WTC11 (cell line): ENCODE data around the gene MLYCD. TPM values are rescaled to one million over a fixed set of nuclear protein-coding genes. Genes with fewer than 3 reads are reported as not detected.

Source experiments
- ATAC-seq: fragments of 200-7000 bp; cut with Tn5 transposase; 2 replicates; pipeline ENCODE4 v1.10.0; 2021; ENCODE audit warnings: mild to moderate bottlenecking, moderate library complexity
- CTCF ChIA-PET: fragments of 300-600 bp; sonication (Branson Sonifier 250); formaldehyde crosslinking; loops from one replicate; lab custom pipeline; 2021; ENCODE audit warnings: antibody characterized with exemption; lab: Charles Lee
- POLR2A ChIA-PET: fragments of 350-600 bp; sonication (Branson Sonifier 250); formaldehyde crosslinking; loops from one replicate; lab custom pipeline; 2021; ENCODE audit warnings: antibody characterized with exemption; lab: Charles Lee
- DNase-seq: peaks from one replicate; pipeline ENCODE4 v3.0.0; 2021; ENCODE audit warnings: low spot score
- H3K27ac Mint-ChIP-seq: 2 replicates; pipeline ENCODE4 v1.8.0; 2021; ENCODE audit warnings: mixed read lengths
- H3K27me3 Mint-ChIP-seq: 2 replicates; pipeline ENCODE4 v1.8.0; 2021; ENCODE audit warnings: low read depth, mild to moderate bottlenecking, moderate library complexity, mixed read lengths
- H3K36me3 Mint-ChIP-seq: 2 replicates; pipeline ENCODE4 v1.8.0; 2021; ENCODE audit warnings: mixed read lengths
- H3K4me1 Mint-ChIP-seq: 2 replicates; pipeline ENCODE4 v1.8.0; 2022; ENCODE audit warnings: mixed read lengths
- H3K4me3 Mint-ChIP-seq: 2 replicates; pipeline ENCODE4 v1.8.0; 2021; ENCODE audit warnings: mild to moderate bottlenecking, moderate library complexity, mixed read lengths
- H3K9me3 Mint-ChIP-seq: 2 replicates; pipeline ENCODE4 v1.8.0; 2021; ENCODE audit warnings: mixed read lengths
- CREB1 ChIP-seq: sonication (generic); formaldehyde crosslinking; IDR thresholded peaks from 2 replicates; pipeline ENCODE4 v1.8.0; 2023; ENCODE audit warnings: mild to moderate bottlenecking, missing genetic modification reagents
- EMX1 ChIP-seq: fragments of 250-450 bp; sonication (Bioruptor Pico); IDR thresholded peaks from 2 replicates; pipeline ENCODE4 v1.8.0; 2021; ENCODE audit warnings: mild to moderate bottlenecking
- GTF2I ChIP-seq: fragments of 250-450 bp; sonication (Bioruptor Pico); conservative IDR thresholded peaks from 2 replicates; pipeline ENCODE4 v1.4.0; 2021; ENCODE audit warnings: mild to moderate bottlenecking
- MXD4 ChIP-seq: fragments of 250-450 bp; sonication (Bioruptor Pico); IDR thresholded peaks from 2 replicates; pipeline ENCODE4 v1.8.0; 2021; ENCODE audit warnings: mild to moderate bottlenecking, moderate library complexity, borderline replicate concordance
- TCF7 ChIP-seq: sonication (generic); formaldehyde crosslinking; IDR thresholded peaks from 2 replicates; pipeline ENCODE4 v1.8.0; 2022; ENCODE audit warnings: mild to moderate bottlenecking, low read depth, missing genetic modification reagents, moderate library complexity
- ZNF317 ChIP-seq: sonication (generic); formaldehyde crosslinking; IDR thresholded peaks from 2 replicates; pipeline ENCODE4 v1.8.1; 2023; ENCODE audit warnings: low read depth, mild to moderate bottlenecking, moderate library complexity, missing genetic modification reagents, borderline replicate concordance
- total RNA-seq: library from RNA; stranded (reverse); gene quantifications from 3 replicates; pipeline ENCODE4 v1.2.3, GENCODE V29; 2021
- TF ChIP-seq, protein P1 (sequence below): sonication (generic); formaldehyde crosslinking; conservative IDR thresholded peaks from 2 replicates; pipeline ENCODE4 v1.8.1; 2023; ENCODE audit warnings: mild to moderate bottlenecking, low read depth, missing genetic modification reagents, moderate library complexity
- TF ChIP-seq, protein P2 (sequence below): fragments of 250-450 bp; sonication (Bioruptor Pico); IDR thresholded peaks from 2 replicates; pipeline ENCODE4 v1.9.0; 2021; ENCODE audit warnings: moderate library complexity, mild to moderate bottlenecking, inconsistent platforms, borderline replicate concordance
- TF ChIP-seq, protein P3 (sequence below): sonication (generic); formaldehyde crosslinking; IDR thresholded peaks from 2 replicates; pipeline ENCODE4 v1.8.0; 2022; ENCODE audit warnings: missing genetic modification reagents
- TF ChIP-seq, protein P4 (sequence below): sonication (generic); formaldehyde crosslinking; IDR thresholded peaks from 2 replicates; pipeline ENCODE4 v1.8.1; 2022; ENCODE audit warnings: mild to moderate bottlenecking, moderate library complexity, missing genetic modification reagents
- TF ChIP-seq, protein P5 (sequence below): sonication (generic); formaldehyde crosslinking; IDR thresholded peaks from 2 replicates; pipeline ENCODE4 v1.8.1; 2022; ENCODE audit warnings: low read depth, missing genetic modification reagents, borderline replicate concordance
- TF ChIP-seq, protein P6 (sequence below): sonication (generic); formaldehyde crosslinking; IDR thresholded peaks from 2 replicates; pipeline ENCODE4 v1.8.0; 2022; ENCODE audit warnings: mild to moderate bottlenecking, missing genetic modification reagents
- TF ChIP-seq, protein P7 (sequence below): sonication (generic); formaldehyde crosslinking; IDR thresholded peaks from 2 replicates; pipeline ENCODE4 v1.8.1; 2023; ENCODE audit warnings: mild to moderate bottlenecking, moderate library complexity, missing genetic modification reagents

Gene MLYCD
- total RNA-seq, 1 experiment from 2014 or later = 6.3 TPM

DNA sequence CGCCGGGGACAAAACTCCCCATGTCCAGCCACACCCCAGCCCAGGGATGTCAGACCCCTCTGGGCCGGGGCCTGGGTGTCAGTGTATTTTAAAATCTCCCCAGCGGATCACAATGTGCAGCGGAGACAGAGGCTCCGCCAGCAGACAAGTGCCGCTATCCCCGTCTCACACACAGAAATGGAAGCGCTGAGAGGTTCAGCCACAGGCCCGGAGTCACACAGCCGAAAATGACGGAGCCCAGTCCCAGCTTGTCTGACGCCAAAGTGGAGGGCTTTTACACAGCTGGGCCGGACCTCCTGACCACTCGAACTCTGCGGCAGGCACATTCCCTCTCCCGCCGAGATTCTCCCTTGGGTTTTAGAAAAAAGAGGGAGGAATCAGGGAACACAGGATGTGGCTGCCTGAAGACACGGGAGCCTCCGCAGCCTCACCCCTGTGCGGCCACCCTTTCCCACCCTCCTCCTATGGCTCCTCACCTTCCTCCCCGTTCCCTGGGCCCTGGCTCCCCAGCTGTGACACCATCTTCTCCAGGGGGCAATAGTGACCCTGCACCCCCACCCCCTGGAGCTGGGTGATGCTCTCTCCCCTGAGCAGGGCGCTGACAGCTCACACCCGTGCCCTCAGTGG is 47.4 kb downstream of the MLYCD start:
- Mint-ChIP-seq H3K36me3 (no peaks in the 10 kb centered on the region), H3K4me3 (no peak overlapping the region)
- POLR2A ChIA-PET = no interaction called here

More for the DNA sequence above, 47.4 kb downstream of the MLYCD start:
- CTCF ChIA-PET = interaction anchor here (1.7 kb wide), 1 partner anchor 10 kb away, joined by 9 read pairs; no protein-coding TSS in a partner anchor
- DNase-seq (no peak), ATAC-seq (no peak; the same call in 1 of the 2 replicates)
- peaks cover 4% of the 10 kb centered on the region; the same call in 1 of the 2 replicates for H3K9me3 Mint-ChIP-seq
- no peaks in the 10 kb centered on the region for H3K27me3 Mint-ChIP-seq
- TF ChIP-seq, protein P1, sequence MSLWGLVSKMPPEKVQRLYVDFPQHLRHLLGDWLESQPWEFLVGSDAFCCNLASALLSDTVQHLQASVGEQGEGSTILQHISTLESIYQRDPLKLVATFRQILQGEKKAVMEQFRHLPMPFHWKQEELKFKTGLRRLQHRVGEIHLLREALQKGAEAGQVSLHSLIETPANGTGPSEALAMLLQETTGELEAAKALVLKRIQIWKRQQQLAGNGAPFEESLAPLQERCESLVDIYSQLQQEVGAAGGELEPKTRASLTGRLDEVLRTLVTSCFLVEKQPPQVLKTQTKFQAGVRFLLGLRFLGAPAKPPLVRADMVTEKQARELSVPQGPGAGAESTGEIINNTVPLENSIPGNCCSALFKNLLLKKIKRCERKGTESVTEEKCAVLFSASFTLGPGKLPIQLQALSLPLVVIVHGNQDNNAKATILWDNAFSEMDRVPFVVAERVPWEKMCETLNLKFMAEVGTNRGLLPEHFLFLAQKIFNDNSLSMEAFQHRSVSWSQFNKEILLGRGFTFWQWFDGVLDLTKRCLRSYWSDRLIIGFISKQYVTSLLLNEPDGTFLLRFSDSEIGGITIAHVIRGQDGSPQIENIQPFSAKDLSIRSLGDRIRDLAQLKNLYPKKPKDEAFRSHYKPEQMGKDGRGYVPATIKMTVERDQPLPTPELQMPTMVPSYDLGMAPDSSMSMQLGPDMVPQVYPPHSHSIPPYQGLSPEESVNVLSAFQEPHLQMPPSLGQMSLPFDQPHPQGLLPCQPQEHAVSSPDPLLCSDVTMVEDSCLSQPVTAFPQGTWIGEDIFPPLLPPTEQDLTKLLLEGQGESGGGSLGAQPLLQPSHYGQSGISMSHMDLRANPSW (CRISPR knock-in tag) = no peak
- TF ChIP-seq, protein P2, sequence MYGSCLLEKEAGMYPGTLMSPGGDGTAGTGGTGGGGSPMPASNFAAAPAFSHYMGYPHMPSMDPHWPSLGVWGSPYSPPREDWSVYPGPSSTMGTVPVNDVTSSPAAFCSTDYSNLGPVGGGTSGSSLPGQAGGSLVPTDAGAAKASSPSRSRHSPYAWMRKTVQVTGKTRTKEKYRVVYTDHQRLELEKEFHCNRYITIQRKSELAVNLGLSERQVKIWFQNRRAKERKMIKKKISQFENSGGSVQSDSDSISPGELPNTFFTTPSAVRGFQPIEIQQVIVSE (CRISPR knock-in tag) = no peak
- TF ChIP-seq GTF2I (CRISPR knock-in tag) = no peak
- TF ChIP-seq, protein P3, sequence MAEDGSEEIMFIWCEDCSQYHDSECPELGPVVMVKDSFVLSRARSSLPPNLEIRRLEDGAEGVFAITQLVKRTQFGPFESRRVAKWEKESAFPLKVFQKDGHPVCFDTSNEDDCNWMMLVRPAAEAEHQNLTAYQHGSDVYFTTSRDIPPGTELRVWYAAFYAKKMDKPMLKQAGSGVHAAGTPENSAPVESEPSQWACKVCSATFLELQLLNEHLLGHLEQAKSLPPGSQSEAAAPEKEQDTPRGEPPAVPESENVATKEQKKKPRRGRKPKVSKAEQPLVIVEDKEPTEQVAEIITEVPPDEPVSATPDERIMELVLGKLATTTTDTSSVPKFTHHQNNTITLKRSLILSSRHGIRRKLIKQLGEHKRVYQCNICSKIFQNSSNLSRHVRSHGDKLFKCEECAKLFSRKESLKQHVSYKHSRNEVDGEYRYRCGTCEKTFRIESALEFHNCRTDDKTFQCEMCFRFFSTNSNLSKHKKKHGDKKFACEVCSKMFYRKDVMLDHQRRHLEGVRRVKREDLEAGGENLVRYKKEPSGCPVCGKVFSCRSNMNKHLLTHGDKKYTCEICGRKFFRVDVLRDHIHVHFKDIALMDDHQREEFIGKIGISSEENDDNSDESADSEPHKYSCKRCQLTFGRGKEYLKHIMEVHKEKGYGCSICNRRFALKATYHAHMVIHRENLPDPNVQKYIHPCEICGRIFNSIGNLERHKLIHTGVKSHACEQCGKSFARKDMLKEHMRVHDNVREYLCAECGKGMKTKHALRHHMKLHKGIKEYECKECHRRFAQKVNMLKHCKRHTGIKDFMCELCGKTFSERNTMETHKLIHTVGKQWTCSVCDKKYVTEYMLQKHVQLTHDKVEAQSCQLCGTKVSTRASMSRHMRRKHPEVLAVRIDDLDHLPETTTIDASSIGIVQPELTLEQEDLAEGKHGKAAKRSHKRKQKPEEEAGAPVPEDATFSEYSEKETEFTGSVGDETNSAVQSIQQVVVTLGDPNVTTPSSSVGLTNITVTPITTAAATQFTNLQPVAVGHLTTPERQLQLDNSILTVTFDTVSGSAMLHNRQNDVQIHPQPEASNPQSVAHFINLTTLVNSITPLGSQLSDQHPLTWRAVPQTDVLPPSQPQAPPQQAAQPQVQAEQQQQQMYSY = no peak
- no peak for TF ChIP-seq EMX1 (CRISPR knock-in tag)
- TF ChIP-seq, protein P4, sequence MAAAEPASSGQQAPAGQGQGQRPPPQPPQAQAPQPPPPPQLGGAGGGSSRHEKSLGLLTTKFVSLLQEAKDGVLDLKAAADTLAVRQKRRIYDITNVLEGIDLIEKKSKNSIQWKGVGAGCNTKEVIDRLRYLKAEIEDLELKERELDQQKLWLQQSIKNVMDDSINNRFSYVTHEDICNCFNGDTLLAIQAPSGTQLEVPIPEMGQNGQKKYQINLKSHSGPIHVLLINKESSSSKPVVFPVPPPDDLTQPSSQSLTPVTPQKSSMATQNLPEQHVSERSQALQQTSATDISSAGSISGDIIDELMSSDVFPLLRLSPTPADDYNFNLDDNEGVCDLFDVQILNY (CRISPR knock-in tag) = no peak
- TF ChIP-seq, protein P5, sequence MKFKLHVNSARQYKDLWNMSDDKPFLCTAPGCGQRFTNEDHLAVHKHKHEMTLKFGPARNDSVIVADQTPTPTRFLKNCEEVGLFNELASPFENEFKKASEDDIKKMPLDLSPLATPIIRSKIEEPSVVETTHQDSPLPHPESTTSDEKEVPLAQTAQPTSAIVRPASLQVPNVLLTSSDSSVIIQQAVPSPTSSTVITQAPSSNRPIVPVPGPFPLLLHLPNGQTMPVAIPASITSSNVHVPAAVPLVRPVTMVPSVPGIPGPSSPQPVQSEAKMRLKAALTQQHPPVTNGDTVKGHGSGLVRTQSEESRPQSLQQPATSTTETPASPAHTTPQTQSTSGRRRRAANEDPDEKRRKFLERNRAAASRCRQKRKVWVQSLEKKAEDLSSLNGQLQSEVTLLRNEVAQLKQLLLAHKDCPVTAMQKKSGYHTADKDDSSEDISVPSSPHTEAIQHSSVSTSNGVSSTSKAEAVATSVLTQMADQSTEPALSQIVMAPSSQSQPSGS (CRISPR knock-in tag) = no peak
- TF ChIP-seq CREB1 (CRISPR knock-in tag) = no peak
- no peak for TF ChIP-seq MXD4 (CRISPR knock-in tag)
- no peak for TF ChIP-seq ZNF317
- TF ChIP-seq, protein P6, sequence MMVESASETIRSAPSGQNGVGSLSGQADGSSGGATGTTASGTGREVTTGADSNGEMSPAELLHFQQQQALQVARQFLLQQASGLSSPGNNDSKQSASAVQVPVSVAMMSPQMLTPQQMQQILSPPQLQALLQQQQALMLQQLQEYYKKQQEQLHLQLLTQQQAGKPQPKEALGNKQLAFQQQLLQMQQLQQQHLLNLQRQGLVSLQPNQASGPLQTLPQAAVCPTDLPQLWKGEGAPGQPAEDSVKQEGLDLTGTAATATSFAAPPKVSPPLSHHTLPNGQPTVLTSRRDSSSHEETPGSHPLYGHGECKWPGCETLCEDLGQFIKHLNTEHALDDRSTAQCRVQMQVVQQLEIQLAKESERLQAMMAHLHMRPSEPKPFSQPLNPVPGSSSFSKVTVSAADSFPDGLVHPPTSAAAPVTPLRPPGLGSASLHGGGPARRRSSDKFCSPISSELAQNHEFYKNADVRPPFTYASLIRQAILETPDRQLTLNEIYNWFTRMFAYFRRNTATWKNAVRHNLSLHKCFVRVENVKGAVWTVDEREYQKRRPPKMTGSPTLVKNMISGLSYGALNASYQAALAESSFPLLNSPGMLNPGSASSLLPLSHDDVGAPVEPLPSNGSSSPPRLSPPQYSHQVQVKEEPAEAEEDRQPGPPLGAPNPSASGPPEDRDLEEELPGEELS (CRISPR knock-in tag) = no peak
- TF ChIP-seq, protein P7, sequence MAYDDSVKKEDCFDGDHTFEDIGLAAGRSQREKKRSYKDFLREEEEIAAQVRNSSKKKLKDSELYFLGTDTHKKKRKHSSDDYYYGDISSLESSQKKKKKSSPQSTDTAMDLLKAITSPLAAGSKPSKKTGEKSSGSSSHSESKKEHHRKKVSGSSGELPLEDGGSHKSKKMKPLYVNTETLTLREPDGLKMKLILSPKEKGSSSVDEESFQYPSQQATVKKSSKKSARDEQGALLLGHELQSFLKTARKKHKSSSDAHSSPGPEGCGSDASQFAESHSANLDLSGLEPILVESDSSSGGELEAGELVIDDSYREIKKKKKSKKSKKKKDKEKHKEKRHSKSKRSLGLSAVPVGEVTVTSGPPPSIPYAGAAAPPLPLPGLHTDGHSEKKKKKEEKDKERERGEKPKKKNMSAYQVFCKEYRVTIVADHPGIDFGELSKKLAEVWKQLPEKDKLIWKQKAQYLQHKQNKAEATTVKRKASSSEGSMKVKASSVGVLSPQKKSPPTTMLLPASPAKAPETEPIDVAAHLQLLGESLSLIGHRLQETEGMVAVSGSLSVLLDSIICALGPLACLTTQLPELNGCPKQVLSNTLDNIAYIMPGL (CRISPR knock-in tag) = no peak
- no peak for TF ChIP-seq TCF7 (CRISPR knock-in tag)
- no peak overlapping the region for H3K27ac Mint-ChIP-seq
- H3K4me1 Mint-ChIP-seq = no peaks in the 10 kb centered on the region
